Measurements from ENCODE around the gene ZNF79.
A peak's percentile ranks its signal among the peaks of the same experiment; 100 is the strongest.

ZNF79 gene

DNA sequence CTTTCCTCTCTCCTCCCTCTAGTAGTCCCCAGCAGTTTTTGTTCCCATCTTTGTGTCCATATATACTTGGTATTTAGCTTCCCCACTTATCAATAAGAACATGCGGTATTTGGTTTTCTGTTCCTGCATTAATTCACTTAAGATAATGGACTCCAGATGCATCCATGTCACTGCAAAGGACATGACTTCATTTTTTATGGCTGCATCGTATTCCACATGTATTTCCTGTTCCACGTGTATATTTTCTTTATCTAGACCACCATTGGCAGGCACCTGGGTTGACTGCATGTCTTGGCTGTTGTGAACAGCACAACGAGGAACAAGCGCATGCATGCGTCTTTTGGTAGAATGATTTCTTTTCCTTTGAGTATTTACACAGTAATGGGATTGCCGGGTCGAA is 6.2 kb downstream of the ZNF79 start:
- DNase-seq, result no peak

GRCh38 chr9:127437497-127438264 is 13.5 kb downstream of the ZNF79 start:
- DNase-seq, result no peak

DNA sequence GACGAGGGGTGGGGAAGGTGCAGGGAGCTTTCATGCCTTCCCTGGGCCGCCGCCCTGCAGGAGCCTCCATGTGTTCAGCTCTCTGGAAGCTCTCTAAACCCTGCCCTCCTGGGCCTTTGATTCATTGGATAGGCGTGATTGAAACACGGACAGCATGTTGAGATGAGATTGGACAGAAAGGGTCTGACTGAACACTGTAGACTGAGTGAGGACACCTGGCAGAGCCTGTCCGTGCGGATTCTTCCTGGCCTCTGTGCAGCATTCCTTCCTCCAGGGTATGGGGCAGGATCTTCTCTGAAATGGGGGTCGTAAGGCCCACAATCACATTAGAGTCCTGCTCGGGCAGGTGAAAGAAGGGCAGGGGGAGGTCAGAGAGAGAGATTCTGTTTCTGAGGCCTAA is 14.2 kb downstream of the ZNF79 start:
- no peak for DNase-seq

DNA sequence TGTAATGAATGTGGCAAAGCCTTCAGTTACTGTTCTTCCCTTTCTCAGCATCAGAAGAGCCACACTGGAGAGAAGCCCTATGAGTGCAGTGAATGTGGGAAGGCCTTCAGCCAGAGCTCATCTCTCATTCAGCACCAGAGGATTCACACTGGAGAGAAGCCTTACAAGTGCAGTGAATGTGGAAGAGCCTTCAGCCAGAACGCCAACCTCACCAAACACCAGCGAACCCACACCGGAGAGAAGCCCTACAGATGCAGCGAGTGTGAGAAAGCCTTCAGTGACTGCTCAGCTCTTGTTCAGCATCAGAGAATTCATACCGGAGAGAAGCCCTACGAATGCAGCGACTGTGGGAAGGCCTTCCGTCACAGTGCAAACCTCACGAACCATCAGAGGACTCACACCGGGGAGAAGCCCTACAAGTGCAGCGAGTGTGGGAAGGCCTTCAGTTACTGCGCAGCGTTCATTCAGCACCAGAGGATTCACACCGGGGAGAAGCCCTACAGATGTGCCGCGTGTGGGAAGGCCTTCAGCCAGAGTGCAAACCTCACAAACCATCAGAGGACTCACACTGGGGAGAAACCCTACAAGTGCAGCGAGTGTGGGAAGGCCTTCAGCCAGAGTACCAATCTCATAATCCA is 20.2 kb downstream of the ZNF79 start:
- no peak for DNase-seq

- no peak for DNase-seq
Observed at GRCh38 chr9:127444921-127445850, 21.0 kb downstream of the ZNF79 start.

GRCh38 chr9:127445851-127446712 is 21.9 kb downstream of the ZNF79 start:
- DNase-seq, result no peak

GRCh38 chr9:127446713-127447415 is 22.7 kb downstream of the ZNF79 start:
- DNase-seq, result no peak

DNA sequence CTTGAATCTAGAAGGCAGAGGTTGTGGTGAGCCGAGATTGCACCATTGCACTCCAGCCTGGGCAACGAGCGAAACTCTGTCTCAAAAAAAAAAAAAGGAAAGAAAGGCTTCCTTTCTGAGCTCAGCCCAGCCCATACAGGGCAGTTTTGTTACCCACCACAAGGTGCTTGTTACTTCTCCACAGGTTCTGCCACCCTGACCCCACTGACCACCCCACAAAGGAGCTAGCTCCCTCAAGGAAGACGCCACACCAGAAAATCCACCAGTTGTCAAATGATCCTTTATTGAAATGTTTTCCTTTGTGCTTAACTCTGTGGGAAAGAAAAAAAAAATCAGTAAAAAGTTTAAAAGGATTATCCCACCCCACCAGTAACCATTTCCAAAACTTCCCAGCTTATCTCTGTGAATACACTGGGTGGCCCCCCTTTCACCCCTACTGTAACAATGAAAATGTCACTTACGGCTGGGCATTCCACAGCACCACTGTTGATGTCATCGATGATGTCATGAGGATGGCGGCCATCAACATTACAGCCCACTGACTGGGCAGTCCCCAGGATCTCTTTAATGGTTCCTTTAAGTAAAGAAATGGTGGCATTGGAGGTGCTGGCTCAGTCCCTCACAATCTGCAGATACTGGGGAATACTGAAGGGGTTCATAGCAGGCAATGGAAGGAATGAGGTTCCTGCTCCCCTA is 23.4 kb downstream of the ZNF79 start:
- DNase-seq, result no peak

DNA sequence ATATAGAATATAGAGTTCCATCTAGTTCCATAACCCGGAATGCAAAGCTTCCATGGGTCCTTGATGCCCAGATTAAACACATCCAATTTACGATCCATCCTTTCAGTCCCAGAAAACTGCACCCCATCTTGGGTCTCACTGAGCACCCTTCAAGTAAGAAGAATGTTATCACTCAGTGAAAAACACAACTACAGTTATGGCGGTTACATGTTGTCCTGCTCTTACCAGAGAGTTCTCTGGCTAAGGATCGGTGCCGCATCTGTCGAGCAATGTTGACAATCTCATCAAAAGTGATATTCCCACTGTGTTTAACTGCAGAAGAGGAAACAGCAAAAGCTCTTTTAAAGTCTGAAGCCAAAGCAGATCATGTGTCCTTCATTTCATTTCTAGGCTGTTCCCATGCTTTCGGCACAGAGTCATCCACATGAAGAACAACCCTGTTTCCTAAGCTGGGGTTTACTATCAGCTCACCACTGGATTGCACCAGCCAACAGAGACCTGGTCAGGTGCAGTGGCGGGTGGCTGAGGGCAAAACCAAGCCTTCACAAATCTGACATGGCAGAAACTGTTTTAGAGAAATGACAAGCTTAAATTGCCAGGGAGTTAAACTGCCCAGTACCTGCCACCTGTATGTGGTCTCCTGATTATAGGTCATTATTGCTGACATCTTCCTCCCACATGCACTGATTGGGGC is 24.1 kb downstream of the ZNF79 start:
- DNase-seq, result no peak

GRCh38 chr9:127449332-127449966 is 25.3 kb downstream of the ZNF79 start:
- no peak for DNase-seq

DNA sequence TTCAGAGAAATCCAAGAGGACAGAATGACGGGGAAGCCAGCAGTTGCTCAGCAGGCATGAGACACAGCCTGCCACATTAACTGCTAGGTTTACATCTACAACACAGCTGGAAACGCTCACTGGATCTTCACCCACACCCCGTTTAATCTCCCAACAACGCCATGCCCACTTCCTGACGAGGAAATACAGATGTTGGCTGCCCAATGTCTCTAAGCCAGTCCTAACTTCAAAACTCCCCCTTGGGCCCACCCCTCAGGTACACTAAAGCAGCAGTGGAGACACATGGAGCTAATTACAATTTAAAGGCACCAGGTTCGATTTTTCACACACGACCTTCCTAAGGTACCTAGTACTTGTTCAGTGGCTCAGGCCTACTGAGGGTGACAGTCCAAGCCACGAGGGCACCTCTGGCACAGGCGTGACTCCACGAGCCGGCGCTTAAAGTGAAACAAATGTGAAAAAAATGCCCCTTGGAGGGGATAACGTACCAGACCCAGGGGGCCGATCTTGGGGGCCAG is 26.1 kb downstream of the ZNF79 start:
- DNase-seq, result no peak

- DNase-seq, result peak; percentile 97 to 98
Observed at GRCh38 chr9:127450830-127451607, 26.8 kb downstream of the ZNF79 start, which contains the start of the genes LRSAM1 and RPL12. LRSAM1 (plus strand) TSS chr9:127451510; CDS start chr9:127454528, 3,018 bp downstream. RPL12 (minus strand) TSS chr9:127451406; CDS start chr9:127451317, 89 bp downstream.

DNA sequence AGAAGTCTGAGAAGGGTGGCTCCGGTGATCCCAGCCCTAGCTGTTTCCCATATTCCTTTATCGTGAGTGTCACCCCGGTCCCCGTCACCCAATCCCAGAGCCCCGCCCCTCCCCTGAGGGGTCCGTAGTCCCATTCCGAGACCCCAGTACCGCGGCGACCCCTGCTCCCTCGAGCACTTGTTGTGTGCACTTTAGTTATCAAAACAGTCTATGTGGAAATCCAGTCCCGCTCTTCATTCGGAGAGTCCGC is 27.4 kb downstream of the ZNF79 start:
- no peak for DNase-seq

DNA sequence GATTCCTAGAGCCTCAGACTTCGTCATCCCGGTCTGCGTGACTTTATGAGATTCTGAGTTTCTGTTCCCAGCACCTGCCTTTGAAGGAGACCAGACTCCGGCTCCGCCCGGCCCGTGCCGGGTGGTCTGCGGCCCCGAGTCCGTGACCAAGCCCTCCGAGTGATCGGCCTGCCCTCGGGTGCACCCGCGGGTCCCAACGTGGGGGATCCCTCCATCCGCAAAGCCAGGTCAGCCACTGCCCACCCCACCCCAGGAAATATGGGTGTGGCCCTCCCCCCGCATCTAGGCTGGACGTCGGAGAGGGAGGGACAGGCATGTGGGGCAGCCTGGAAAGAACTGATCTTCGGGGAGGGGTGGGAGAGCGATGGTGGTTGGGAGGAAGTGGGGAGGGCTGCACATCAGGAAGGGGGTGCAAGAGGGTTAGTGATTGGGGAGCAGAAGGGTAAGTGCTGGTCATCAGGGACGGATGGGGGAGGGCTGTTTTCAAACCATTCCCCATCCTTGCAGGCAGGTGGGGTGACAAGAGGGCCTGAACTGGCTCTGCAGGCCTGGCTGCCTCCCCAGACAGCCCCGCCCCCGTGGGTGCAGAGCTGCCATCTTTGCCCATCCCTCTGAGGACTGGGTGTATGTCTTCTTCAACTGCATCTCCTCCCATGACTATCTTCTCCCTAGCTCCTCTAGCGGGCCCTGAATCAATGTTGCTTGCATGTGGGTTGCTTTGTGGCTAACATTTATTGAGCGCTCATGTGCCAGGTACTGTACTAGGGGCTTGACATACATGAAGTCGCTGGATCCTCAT is 27.9 kb downstream of the ZNF79 start:
- DNase-seq, result peak; percentile 28 to 47

GRCh38 chr9:127452691-127453090 is 28.5 kb downstream of the ZNF79 start:
- no peak for DNase-seq

DNA sequence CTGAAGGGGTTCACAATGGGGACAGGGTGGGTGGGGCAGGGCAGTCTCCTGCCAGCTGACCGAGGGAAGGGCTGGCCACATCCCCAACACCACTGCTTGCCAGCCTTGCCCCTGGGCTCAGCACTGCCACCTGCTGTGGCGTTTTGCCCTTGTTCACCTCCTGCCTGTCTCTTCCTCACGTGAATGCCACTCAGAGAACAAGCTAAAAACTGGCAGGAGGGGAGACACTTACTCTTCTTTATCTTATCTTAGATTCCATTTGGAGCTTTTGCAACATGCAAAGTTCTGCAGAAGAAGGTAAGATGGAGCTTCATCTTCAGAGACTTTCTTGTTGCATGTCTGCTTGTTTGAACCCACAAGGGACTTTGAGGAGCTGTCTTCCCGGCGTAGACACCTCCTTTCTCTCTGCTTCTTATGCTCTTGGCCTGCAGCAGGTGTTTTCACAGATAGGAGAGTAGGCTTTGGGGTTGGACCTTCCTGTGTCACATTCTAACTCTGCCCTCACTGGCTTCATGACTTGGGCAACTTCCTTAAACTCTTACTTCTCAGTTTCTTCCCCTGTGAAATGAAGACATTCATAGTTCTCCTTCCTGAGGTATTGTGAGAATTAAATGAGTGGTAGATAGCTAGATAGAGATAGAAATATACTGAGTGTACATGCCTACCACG is 31.3 kb downstream of the ZNF79 start:
- DNase-seq, result peak; percentile 78 to 85

DNA sequence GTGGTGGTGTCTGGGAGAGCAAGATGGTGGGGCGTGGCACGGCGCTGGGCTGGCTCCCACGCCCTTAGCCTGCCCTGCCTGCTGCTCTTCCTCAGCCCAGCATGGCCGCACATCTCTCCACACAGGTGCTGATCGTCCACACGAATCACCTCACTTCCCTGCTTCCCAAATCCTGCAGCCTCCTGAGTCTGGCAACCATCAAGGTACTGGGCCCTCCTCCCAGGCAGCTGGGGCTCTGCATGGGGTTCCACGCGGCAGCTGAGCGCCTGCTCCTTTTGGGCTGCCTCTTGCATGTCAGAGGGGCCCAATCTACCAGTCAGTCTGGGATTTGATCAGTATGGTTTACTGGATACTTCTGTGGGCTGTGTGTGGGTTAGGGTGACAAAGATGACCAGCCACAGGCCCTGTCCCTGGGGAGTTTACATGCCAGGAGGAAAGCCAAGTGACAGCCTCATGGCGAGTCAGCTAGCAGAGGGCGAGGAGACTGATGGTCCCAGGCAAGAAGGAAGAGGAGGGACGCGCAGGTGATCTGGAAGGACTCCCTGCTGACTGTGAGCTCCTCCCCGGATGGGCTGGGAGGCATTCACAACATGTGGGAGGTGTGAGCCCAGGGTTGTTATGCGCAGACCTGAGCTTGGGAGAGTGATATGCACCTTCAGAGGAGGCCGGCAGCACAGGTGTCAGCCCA is 33.2 kb downstream of the ZNF79 start:
- no peak for DNase-seq
